HG03175 (cell line): ENCODE results near the gene TMEM179.
"Not testable (repeated sequence)": the region's sequence is repeated elsewhere in the genome, so short reads cannot be mapped to it uniquely, and the experiment has no call there.

Source experiments
- ATAC-seq: cut with Tn5 transposase; IDR thresholded peaks from one replicate; pipeline ENCODE4 v1.9.1; 2021; ENCODE audit warnings: mild to moderate bottlenecking, moderate library complexity; ENCODE audit not compliant: unreplicated experiment

The TMEM179 gene

GRCh38 chr14:104638190-104638589 is 33.6 kb upstream of the TMEM179 start:
- ATAC-seq: no peak

- no peak for ATAC-seq
Measured at GRCh38 chr14:104637546-104638003, 33.0 kb upstream of the TMEM179 start.

DNA sequence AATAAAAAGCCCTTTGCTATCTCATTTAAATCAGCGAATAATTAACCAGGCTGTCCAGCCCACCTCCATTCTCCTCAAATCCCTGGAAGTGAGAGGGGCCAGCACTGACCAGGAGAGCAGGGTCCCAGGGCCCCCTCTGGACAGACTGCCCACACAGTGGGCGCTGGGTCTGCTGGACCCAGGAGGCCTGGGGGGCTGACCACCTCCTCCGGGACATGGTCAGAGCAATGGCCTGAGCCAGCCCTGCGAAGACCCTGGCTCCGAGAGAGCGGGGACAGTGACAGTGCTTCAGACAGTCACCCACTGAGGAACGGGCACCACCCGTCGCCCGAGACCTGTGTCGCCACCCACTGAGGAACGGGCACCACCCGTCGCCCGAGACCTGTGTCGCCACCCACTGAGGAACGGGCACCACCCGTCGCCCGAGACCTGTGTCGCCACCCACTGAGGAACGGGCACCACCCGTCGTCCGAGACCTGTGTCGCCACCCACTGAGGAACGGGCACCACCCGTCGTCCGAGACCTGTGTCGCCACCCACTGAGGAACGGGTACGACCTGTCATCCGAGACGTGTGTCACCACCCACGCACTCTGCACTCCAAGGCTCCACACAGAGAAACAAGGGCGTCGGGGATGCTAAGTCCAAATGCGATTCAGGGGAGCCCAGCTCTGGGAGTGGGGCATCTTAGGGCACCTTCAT is 32.4 kb upstream of the TMEM179 start:
- not testable (repeated sequence) for ATAC-seq

DNA sequence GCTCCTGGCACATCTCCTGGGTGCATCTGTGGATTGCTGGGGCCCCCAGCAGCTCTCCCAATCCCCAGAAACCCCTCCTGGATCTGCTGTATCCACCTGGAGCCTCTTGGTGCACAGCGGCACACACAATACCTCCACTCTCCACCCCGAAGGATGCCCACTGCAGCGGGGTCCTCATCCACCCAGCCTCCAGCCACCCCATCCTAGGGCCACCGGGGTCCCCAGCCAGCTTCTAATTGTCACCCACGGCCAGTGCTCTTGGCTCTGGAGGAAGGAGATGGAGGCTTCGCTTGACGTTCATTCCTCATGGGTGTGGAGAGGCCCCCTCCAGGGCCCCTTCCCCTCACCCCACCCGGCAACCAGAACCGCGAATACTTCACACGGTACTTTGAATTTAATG is 31.6 kb upstream of the TMEM179 start:
- ATAC-seq: no peak

DNA sequence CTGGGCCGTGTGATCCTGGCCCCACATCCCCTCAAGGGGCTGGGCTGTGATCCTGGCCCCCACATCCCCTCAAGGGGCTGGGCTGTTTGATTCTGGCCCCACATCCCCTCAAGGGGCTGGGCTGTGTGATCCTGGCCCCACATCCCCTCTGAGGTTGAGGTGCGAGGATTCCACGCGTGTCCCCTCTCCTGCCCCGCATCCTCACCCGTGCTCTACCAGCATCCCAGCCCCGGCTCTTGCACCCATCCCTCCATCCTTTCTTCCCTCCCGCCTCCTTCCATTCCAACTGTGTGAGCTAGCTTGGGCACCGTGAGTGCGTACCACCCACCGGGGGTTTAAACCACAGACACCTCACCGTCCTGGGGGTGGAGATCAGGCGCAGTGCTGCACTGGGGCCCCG is 31.1 kb upstream of the TMEM179 start:
- no peak for ATAC-seq

DNA sequence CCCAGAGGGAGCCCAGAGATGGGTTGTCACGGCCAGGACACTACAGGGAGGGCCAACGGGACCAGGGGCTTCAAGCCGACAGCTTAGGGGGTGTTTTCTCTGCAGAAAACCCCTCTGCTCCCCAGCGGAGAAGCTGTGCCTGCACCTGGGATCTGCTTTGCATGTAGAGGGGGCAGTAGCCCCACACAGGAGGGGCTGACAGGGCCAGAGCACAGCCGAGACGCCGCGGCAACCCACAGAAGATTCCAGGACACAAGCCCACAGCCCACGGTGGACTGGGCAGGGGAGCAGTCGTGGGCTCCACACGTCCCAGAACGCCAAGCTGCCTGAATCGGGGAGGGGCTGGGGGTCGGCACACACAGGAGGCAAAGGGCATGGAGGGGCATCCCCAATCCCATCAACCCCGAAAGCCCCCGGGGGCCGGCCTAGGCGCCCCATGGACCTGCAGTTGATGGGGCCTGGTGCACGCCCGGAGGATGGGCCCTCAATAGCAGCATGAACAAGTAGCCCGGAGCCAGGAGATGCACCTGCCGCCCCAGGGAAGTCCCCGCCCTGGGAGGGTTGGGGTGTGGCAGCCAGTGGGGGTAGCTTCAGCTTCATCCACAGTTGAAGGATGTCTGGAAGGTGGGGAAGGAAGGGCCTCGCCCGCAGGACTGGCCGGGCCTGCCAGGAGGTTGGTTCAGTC is 30.5 kb upstream of the TMEM179 start:
- no peak for ATAC-seq

GRCh38 chr14:104634138-104634760 is 29.7 kb upstream of the TMEM179 start:
- no peak for ATAC-seq

GRCh38 chr14:104633276-104634137 is 28.9 kb upstream of the TMEM179 start:
- ATAC-seq: no peak

GRCh38 chr14:104632781-104633180 is 28.2 kb upstream of the TMEM179 start:
- ATAC-seq: no peak

DNA sequence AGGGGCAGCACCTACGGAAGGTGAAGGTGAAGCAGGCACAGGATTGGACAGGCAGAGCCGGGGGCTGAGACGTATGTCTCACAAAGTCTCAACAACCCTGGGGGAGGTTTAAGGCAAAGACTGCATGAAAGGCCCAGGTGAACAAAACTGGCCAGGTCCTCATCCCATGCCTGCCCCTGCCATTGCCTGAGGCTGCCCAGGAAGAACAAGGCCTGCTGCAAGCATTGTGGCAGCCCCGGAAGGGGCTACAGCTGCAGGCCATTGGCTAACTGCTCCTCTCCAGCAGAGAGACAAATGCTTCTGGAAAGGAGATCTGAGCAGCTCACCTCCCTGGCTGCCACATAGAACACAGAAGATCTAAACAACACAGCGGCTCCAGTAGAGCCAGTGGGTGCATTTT is 20.4 kb upstream of the TMEM179 start:
- ATAC-seq: no peak

DNA sequence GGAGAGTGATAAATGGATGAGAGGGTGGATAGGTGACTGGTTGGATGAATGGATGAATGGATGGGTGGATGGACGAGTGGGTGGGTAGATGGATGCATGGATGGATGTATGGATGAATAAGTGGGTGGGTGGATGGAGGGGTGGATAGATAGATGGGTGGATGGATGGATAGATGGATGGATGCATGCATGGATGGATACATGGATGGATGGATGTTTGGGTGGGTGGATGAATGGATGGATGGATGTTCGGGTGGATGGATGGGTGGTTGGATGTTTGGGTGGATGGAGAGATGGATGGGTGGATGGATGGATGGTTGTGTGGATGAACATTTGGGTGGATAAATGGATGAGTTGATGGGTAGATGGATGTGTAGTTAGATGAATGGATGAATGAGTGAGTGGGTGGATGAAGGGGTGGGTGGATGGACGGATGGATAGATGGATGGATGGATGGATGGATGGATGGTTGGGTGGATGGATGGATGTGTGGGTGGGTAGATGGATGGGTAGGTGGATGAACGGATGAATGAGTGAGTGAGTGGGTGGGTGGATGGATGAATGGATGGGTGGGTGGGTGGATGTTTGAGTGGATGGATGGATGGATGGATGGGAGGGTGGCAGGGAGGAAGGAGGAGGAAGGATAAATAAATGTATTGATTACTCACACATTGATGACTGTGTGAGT is 9.7 kb upstream of the TMEM179 start:
- no peak for ATAC-seq

- no peak for ATAC-seq
Measured at GRCh38 chr14:104611881-104612280, 7.3 kb upstream of the TMEM179 start.

DNA sequence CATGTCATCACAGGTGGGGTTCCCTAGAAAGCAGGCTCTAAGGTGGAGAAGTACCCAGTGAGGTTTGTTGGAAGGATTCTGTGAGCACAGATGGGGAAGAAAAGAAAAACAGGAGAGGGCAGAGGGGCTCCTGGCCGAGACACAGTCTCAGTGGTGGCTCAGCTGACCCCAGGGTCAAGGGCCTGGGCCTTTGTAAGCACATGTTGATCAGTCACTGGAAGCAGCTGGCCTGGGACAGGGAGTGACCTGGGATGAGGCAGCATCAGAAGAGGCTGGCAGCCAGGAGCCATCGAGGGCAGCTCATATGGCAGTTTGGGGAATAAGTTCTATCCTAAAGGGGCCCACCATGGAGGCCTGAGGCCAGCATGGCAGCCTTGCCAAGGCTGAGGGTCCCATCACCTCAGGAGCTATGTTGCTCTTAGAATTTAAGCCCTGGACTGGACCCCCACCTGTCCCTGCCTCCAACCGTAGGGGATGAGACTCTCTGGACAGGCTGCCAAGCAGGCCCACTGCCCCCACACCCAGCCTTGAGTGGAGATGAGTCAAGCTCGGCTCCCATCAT is 6.3 kb upstream of the TMEM179 start:
- ATAC-seq: no peak

GRCh38 chr14:104609666-104610065 is 5.1 kb upstream of the TMEM179 start:
- no peak for ATAC-seq

- no peak for ATAC-seq
Measured at GRCh38 chr14:104603711-104604401, 716 bp downstream of the TMEM179 start.

DNA sequence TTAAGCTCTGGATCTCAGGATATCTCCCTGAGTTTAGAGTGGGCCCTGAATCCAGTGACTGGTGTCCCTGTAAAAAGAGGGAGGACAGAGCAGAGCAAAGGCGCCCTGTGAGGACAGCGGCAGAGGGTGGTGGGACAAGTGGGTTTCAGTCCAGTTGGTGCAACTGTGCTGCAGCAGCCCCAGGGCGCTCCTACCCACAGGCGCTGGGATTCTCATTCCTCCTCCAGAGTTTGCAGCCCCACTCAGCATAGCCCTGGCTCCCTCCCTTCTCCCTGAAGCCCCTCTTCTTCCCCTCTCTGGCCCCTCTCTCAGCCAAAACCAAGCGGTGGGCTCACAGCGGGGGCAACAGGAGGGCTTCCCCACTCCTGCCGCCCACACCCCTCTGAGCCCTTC is 1.6 kb downstream of the TMEM179 start:
- ATAC-seq: no peak

GRCh38 chr14:104602315-104602932 is 2.1 kb downstream of the TMEM179 start:
- ATAC-seq: no peak

- no peak for ATAC-seq
Measured at GRCh38 chr14:104601786-104602185, 2.8 kb downstream of the TMEM179 start.

DNA sequence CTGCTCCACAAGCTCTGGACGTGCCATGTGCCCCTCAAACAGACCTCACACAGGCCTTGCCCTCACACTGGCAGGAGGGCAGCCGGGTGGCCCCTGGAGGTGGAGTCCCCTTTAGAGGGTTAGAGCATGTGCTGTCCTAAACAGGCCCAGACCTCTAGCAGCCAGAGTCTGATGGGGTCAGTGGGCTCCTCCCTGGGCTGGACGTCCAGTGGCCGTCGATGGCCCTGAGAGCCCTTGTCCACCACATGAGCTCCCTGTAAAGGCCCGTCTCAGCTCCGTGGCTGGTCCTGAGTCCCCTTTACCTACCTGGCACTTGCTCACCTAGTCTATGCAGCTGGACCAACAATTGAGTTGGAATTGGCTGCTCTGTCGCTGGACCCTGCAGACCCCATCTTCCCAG is 3.8 kb downstream of the TMEM179 start:
- no peak for ATAC-seq
